HG03108 (cell line): ENCODE measurements around the gene RXRA.

ENCODE experiments used
- ATAC-seq: cut with Tn5 transposase; IDR thresholded peaks from one replicate; pipeline ENCODE4 v1.9.1; 2021; ENCODE audit warnings: moderate library complexity; ENCODE audit not compliant: unreplicated experiment

RXRA gene

DNA sequence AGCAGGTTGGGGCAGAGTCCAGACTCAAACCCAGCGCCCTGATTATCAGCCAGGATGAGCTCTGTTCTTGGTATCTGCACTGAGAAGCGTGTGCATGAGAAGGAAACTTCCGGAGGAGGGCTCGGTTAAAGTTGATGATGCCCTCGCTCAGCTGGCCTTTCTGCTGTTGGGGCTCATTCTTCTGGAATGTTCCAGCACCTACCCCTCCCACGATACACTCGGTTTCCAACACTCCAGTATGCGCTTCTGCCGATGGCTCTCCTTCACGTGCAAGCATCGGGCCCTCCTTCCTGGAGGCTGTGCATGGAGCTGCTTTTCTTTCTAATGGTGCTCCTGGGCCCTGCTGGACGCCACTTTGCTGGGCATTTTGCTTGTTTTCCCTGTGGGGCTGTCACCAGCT is 134.0 kb downstream of the RXRA start:
- no peak for ATAC-seq

DNA sequence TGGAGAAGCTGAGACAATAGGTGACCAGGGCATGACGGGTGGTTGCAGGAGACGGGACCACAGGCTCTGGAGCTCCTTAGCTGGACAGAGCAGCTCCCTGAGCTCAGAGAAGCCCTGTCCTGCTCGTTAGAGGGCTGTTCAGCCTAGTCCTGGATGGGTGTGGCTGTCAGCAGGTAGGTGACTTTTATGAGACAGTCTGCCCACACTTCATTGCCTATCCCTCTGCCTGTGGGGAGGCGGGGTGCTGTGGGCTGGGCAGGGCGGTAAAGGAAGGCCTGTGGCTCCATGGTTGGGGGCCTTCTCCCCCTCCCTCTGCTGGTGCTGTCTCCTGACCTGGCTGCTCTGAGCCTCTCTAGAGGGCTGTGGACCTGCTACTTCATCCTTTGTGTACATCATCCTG is 134.6 kb downstream of the RXRA start:
- no peak for ATAC-seq

DNA sequence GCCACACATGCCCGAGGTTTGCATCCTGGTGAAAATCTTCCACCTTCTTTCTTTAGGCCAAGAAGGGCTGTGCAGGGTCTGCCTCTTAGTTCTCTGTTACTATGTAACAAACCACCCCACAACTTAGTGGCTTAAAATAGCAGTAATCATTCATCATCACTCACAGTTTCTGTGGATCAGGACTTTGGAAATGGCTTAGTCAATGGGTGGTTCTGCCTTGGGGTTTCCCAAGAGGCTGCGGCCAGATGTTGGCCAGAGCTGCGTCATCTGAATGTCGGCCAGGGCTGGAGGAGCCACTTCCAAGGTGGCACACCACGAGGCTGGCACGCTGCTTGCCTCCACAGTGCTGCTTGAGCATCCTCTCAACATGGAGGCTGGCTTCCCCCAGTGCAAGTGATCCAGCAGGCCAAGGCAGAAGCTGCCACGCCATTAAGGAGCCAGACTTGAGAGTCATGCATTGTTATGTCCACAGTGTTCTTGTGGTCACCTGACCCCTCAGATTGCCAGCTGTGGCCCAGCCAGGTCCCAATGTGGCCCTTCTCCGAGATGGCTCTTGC is 135.2 kb downstream of the RXRA start:
- ATAC-seq = no peak

DNA sequence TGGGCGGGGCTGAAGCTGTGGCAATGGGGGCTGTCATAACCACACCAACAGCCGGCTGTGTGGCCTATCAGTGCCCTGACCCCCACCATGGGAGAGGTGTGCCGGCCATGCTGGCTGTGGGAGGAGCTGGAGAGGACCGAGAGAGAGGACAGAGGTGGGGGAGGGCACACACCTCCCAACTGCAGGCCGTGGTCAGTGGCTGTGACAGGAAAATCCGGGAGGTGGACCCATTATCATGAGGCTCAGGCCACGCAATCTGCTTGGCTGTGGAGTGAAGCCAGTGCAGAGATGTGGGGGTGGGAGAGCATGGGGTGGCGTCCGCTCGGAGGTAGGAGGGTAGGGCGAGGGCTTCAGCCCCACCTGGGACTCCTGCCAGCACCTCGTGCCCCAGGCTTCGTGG is 136.1 kb downstream of the RXRA start:
- ATAC-seq = no peak

DNA sequence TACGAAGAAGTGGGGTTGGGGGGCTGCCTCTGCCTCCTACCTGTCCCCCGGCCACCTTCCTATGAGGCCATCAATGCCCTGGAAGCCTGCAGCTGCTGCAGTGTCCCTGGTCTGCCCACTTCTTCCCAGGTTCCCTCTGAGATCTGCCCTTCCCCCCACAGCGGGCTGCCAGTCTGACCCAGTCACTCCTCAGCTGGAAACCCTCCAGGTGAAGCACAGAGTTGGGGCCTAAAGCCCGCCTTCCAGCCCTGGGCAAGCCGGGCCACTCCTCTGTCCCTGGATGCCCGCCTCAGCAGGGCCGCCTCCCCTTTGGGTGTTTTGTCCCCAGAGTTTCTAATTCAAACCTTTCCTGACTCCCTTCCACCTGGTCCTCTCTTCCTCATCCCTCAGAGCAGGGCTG is 137.0 kb downstream of the RXRA start:
- no peak for ATAC-seq

DNA sequence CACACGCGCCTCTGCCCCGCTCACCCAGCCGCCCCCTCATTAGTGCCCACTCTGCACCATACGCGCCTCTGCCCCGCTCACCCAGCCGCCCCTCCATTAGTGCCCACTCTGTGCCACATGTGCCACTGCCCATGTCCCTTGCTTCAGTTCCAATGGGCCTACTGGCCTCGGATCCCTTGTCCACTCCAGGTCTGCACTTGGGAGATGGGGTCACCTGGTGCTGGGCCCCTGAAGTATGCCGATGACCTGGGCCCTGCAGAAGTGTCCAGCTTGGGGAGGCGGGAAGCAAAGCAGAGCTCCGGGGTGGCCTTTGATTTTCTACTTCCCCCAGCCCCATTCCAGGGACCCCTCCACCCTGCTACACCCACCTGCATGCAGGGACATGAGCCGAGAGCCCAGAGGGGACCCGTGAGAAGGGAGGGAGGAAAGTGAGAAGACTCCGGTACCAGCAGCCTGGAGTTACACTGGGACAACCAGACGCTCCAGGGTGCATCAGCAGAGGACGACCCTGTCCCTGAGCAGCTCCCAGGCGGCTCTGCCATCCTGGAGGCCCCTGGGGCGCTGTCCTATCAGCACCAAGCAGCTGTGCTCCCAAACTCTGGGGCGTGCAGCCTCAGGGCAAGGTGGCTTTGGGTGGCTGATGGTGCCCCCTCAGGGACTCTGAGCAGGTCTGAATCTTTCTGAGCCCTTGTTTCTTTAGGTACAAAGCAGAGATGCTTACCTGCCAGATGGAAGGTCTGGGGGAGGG is 140.8 kb downstream of the RXRA start:
- ATAC-seq = no peak

DNA sequence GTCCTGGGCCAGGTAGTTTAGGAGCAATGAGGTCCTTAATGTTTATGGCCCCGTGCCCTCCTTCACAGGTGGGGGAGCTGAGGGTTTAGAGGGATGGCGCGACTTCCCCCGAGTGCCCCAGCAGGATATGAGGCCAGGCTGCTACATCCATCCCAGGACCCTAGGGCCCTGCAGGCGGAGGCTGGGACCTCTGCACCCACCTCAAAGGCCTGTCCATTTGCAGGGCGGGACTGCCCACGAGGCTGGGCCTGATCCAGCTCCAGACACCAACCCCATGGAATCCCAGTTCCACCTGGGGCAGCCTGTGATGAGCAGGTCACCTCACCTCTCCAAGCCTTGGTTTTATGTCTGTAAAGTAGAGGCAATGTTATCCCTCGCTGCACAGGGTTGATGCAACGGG is 142.1 kb downstream of the RXRA start:
- no peak for ATAC-seq

DNA sequence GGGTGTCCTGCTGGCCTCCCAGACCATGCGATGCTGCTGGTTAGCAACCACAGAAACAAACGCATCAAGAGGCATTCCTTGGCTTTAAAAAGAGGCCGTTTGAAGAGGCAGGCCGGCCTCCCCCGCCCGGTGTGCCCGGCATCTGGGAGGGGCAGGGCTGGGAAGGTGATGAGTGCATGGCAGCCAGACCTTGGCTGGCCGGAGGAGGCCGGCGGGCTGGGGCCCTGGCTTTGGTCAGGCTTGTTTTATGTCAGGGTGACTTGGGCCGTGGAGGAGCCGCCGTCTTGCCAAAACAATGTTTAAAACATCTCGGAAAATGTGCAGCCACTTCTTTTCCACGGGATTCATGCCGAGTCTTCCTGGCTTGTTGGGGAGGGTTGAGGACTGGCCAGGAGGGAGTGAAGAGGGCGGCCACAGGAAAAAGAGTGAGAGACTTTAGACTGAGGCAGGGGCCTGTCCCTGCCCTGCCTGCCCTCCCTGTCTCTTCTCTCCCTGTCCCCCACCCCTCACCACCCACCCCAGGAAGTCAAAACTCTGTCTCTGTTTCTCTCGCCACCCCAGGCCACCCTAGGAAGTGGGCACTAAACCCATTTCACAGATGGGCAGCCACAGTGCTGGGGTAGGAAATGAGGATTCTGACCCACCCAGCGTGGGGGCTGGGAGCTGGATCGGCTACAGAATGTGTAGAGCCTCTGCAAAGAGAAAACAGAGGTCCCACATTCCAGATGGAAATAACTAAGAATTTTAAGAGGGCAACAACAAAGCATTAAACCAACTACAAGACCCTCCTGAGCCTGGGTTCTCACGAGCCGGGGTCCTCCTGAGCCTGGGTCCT is 143.0 kb downstream of the RXRA start:
- ATAC-seq = no peak

DNA sequence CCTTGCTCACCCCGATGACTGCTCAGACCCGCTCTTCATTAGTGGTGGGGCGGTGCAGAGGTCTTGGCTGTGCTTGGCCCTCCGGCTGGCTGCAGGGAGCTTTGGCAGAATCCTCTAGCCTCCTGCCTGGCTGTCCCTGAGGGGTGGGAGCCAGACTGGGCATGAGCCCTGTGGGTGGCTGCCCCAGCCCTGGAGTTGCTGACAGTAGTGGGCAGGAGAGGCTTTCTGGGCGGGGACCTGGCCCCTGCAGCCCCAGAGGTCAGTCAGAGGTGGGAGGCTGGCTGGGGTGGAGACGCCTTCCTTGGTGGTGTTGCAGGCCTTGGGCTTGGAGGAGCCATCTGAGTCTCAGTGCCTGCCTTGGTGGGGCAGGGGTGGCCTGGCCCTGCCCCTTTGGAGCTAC is 146.0 kb downstream of the RXRA start:
- no peak for ATAC-seq

DNA sequence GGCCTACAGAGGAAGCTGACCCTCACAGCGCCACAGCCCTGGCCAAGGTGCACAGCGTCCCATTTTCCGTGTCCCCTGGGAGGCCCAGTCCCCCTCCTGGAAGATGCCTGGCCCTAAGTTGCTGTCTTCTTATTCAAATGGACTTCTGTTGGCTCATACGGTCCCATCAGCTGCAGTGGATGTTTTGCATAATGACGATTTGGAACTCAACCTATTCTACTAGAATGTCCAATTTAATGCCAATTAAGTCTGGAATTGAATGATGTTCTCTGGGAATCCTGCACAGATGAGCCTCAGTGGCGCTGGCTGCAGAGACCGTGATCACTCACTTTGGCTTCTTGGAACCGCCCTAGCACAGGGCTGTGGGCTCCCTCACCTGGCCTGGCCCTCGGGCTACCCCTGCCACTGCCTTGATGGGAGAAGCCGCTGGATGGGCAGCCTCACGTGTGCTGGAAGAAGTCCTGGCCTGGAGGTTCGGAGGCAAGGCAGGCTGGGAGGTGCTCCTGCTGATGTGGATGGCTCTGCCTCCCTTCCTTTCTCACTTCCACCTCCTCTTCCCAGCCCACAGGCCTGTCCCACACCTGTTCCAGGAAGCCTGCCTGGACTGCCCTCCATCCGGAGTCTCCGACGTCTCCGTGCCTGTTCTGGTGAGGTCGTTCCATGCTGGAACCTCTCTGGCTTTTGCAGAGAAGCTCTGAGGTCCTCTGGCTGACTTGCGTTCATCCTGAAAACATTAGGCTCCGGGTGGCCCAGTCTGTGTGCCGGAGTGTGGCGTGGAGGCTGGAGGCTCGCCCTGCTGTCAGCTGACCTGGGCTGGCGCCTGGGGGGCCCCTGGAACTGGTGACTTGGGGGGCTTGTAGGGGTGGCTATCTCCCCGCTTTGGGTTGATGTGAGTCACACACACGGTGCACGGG is 147.1 kb downstream of the RXRA start:
- ATAC-seq = no peak

DNA sequence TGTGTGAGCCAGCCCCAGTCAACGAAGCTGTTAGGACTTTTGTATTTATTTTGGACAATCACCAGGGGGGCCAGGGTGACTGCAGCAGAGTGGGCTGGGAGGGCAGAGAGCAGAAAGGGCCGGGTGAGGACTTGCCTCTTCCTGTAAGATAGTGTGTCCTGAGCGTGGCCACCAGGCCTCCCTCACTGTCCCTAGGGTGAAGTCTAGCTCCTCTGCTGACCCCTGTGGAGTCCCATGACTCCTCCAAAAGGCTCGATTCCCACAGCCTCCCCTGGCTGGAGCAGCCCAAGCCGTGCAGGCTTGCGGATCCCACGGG is 147.8 kb downstream of the RXRA start:
- no peak for ATAC-seq

DNA sequence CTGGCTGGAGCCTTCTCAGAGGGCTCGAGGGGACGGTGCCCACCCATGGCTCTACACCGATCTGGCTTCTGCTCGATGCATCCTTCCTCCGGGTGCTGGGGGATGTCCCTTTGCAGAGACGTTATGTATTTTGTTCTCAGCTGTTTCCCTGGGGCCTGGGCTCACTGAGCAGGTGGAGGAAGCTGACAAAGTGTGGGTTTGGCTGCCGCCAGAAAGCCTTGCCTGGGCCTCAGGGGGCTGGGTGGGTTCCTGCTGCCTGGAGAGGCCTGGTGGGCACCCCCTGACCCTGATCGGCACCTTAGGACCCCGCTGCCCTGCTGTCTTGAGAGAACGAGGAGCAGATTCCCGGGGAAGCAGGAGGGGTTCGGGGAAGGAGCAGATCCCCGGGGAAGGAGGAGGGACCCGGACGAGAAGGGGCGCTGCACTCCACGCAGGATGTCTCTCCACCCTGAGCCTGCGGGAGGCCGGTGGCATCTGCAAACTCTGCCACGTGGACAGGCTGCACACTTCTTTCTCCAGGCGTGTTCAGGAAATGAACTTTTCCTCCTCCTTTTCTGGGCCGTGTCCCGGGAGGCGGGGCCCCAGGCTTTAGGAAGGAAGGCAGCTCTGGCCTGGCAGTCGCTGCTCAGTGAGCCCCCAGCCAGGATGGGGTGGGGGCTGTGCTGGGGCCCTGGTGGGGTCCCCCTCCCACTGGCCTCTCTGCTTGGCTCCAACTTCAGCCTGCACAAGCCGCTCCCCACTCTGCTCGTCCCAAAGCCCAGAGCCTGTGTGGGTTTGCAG is 148.9 kb downstream of the RXRA start:
- no peak for ATAC-seq

DNA sequence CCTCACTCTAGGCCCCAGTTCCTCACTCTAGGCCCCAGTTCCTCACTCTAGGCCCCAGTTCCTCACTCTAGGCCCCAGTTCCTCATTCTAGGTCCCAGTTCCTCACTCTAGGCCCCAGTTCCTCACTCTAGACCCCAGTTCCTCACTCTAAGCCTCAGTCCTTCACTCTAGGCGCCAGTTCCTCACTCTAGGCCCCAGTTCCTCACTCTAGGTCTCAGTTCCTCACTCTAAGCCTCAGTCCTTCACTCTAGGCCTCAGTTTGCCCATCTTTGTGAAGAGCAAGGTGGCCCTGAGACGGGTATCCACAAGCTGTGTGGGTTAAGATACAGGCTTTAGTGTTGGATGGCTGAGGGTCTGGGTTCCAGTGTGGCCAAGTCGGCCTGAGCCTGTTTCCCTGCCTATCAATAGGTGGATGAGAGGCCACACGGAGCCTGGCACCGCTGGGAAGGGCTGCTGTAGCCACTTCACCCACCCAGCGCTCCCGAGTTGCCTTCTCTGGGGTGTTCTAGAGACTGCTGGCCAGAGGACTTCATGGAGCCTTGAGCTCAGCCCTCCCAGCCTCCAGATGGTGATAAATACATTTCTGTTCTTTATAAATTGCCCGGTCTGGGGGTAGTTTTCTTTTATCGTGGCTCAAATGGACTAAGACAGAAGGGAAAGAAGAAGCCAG is 150.2 kb downstream of the RXRA start:
- no peak for ATAC-seq

DNA sequence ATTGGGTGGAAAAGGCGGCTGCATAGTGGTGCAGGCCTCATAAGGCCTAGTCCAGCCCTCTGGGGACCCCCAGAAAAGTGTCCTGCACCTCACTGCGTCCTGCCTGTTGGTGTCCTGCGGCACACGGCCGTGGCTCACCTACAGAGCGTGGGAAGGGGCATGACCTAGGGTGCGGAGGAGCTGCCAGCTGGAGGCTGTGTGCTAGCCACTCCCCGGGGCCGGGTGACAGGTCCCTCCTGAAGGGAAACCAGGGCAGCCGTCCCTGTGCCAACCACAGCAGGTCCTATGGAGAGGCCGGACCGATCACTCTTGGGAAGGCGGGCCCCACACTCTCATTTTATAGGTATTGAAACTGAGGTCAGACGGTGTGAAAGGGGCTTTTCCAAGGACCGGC is 150.7 kb downstream of the RXRA start:
- no peak for ATAC-seq

DNA sequence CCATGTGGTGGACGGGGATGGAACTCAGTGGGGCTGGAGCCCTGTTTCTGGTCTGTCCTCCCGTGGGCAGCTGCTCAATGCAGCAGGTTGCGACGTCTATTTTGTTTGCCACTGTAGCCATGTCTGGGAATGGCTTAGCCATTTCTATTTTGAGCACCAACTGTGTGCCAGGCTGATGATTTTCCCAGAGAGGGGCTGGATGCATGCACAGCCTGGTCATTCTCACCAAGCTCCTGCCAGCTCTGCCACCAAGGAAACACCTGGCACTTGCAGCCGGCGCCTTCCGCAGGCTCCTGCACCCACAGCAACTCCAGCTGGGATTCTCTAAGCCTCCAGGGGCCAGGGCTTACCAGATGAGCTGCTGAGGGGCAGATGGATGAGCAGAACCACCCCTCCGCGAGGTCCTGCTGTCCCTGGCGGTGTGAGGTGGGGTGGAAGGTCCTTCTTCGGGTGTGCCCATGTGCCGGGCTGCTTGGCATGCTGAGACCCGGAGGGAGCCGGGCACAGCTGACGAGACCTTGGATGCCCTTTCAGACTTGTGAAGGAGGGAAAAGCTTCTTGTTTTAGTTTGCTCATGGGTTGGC is 151.2 kb downstream of the RXRA start:
- ATAC-seq = no peak

DNA sequence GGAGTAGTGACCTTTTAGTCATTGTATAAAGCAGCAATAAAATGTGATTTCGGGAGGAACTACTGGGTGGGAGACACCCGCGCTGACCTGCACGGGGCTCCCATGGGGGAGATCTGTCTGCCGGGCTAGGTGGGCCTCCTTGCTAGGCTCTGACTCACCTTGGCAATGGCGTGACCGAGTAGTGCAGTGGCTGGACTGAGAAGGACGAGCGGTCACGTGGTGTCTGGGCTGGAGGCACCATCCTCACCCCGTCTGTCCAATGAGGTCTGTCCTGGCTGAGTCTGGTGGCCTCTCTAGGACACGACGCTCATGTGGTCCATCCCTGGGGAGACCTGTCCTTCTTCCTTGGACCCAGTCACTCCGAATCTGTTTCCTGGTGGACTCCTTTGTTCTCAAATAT is 151.7 kb downstream of the RXRA start:
- ATAC-seq = no peak

DNA sequence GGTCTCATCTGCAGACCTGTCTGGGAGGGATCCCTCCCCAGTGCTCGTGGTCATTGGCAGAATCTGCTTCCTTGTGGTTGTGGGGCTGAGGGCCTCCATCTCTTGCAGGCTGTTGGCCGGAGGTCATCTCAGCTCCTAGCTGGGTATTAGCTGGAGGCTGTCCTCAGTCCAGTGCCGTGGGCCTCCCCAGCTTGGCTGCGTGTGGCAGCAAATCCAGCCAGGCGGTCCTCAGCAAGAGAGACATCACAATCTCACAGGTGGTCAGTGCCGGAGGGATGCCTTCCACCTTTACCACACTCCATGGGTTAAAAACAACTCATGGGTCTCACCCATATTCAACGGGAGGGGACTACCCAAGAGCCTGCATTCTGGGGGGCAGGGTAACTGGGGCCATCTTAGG is 155.5 kb downstream of the RXRA start:
- no peak for ATAC-seq

DNA sequence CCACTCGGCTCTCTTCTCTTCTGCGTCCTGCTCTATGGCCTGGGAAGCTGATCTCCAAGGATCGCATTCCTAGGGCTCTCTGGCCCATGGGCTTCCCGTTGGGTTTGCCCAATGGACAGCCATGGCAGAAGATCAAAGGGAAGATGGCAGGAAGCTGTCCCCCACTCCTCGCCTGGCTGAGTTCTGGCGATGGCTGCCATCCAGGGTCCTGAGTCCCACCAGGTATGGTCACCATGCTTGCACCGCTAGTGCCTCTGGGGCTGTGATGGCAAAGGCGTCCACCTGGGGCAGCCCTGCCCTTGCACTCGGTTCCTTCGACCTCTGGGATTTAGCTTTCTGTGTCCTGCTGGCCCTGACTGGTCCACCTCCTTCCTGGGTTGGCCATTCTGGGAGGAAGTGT is 156.0 kb downstream of the RXRA start:
- no peak for ATAC-seq

DNA sequence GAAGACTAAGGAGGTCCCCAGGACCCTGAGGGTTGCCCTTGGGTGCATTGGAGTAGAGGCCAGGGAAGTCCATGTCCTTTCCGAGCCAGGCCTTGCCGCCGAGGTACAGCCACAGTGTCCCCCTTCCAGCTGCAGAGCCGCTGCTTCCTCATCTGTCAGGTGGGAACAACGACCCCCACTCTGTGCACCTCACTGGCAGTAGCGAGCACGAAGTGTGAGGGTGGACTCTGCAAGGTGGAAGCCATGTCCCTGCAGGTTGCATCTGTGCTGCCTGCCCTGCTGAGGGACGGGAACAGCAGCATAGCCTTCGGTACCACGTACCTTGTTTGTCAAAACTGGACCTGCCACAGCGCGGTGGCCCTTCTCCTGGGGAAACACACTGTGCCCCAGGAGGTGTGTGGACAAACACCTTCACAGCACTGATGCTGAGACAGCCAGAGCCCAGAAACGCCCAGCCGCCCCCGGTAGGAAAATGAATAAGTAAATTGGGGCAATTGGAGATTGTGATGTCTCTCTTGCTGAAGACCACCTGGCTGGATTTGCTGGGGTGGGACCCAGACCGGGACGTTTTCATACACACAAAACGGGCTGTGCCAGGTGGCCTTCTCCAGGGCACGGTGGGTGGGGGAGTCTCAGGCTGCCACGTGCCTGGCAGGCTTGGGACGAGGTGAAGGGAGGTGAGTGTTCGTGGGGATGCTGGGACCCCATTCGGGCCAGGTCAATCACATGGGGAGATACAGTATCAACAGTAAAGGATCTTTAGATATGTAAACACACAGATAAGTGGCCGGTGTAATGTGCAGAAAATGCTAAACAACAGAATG is 157.3 kb downstream of the RXRA start:
- ATAC-seq = no peak
